ENCODE results near the gene MED29.

MED29 gene

DNA sequence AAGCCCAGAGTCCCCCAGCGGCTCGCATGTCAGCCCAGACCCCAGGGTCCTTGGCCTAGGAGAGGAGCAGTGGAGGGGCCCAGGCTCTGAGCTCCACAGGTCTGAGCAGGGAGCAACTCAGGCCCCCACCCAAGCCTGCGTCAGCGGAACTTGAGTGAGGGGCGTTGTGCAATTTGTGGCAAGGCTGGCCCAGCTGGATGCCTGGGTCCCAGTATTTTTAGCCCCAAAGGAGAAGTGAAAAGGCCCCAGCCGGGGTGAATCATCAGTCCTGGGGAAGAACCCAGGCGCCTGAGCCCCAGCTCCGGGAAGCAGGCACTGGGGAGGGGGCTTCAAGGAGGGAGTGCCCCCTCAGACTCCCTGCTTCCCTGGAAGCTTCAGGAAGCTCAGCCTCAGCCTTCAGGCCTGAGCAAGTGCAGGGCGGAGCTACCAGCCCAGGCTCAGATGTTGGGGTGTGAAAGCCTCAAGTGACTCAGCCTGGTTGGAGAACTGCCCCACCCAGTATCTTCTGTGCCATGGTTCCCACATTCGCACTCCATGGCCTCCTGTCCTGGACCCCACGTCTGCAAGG lies 7.2 kb downstream of the MED29 start:
- DNase-seq (ENCODE audit: low read depth), result peak; percentile 43

DNA sequence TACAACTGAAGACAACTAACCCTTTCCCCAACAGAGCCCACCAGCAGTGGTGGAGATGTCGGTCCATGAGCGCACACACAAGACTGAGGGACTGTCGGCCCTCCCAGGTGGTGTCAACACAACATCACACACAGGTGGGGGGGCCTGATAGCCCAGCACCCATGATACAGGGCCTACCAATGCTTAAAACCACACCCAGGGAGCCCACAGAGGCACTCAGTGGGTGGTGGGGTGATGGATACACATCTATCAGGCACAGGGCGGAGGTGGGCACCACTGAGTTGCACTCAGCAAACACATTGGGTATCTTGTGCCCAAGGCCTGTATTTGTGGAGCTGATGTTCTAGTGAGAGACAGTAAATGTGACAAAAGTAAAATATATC lies 8.5 kb downstream of the MED29 start:
- DNase-seq (ENCODE audit: low read depth), result no peak

DNA sequence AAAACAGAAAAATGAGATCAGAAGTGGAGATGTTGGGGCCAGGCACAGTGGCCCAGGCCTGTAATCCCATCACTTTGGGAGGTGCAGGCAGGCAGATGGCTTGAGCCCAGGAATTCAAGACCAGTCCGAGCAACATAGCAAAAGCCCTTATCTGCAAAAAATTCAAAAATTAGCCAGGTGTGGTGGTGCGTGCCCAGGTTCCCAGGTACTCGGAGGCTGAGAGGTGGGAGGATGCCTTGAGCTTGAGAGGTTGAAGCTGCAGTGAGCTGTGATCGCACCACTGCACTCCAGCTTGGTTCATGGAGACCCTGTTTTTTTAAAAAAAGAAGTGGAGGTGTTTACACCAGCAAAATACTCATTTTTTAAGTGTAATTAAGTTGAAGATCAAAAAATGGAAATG lies 8.9 kb downstream of the MED29 start:
- no peak for DNase-seq (ENCODE audit: low read depth)

DNA sequence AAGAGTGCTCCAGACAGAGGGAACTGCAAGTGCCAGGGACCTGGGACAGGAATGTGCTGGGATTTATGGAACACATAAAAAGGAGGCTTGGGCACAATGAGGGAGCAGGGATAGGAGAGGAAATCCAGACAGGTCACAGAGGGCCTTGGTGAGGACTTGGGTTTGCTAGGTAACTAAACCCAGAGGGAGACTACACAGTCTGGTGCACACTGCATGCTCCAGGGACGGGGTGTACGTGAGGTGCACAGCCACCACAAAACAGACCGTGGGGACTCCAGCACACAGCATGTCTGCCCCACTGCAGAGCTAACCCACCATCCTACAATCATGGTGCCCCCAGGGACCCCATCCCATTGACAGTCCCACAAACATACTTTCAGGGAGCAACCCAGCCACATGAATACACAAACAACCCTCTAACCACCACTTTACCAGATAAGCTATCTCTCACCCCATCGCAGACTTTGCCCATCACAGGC lies 9.9 kb downstream of the MED29 start:
- no peak for DNase-seq (ENCODE audit: low read depth)

DNA sequence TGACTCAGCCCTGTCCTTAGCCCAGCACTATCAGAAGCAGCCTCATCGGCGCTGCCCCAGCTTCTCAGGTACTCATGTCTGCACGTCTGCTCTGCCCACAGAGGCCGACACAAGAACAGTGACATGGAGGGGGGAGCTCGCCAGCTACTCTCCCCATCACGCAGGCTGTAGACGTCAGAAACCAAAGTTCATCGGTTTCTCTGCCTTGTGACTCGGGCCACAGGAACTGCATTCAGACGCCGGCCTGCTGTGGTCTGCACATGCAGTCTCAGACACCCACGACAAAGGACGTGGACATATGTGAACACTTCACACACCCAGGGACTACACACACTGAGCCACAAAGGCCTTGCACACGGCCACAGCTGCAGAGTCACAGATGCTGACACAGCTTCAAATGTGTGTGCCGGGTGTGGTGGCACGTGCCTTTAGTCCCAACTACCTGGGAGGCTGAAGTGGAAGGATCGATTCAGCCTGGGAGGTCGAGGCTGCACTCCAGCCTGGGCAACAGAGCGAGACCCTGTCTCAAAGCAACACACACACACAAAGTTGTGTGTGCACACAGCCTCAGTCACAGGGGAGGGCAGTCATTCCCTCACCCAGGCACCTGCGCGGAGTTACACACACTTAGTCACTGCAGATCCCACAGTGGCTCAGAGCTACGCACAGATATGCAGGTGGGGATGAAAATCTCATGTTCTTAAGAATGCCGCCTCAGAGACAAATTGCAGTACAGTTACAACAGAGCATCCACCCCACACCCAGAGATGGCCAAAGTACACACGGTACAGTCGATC lies 10.6 kb downstream of the MED29 start:
- DNase-seq (ENCODE audit: low read depth), result peak; percentile 71

DNA sequence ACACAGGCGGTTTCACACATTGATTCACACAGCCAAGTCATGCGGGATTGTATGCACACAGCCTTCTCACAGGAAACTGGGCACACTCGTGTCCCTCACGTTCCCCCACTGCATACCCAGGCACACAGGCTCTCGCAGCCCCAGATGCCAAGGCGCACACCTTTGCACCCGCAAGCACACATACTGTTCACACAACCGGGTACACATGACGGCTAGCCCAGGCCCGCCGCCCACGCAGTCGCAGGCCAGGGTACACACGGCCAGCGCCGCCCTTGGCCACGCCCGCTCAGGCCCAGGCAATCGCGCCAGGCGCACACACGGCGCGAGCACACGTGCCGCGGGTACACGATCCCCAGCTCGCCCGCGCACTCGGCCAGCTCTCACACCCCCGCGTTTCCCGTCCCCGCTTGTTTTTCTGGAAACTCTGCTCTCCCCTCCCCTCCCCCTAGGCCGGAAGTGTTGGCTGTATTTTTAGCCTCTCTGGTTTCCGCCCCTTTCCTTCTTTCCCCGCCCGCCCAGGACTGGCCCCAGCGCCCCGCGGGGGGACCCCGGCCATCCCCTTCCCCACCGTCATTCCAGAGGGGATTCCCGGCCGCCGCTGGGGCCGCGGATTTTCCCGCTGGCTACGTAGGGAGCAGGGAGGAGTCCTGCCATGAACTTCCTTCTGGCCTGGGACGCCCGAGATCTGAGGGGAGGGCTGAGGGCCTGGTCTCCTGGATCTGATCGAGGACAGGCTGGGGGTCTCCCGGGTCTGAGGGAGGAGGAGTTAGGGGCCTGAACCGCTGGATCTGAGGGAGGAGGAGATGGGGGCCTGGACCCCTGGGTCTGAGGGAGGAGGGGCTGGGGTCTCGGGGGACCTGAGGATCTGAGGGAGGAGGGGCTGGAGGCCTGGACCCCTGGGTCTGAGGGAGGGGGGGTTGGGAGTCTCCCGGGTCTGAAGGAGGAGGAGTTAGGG lies 11.4 kb downstream of the MED29 start:
- DNase-seq (ENCODE audit: low read depth), result peak; percentile 76

DNA sequence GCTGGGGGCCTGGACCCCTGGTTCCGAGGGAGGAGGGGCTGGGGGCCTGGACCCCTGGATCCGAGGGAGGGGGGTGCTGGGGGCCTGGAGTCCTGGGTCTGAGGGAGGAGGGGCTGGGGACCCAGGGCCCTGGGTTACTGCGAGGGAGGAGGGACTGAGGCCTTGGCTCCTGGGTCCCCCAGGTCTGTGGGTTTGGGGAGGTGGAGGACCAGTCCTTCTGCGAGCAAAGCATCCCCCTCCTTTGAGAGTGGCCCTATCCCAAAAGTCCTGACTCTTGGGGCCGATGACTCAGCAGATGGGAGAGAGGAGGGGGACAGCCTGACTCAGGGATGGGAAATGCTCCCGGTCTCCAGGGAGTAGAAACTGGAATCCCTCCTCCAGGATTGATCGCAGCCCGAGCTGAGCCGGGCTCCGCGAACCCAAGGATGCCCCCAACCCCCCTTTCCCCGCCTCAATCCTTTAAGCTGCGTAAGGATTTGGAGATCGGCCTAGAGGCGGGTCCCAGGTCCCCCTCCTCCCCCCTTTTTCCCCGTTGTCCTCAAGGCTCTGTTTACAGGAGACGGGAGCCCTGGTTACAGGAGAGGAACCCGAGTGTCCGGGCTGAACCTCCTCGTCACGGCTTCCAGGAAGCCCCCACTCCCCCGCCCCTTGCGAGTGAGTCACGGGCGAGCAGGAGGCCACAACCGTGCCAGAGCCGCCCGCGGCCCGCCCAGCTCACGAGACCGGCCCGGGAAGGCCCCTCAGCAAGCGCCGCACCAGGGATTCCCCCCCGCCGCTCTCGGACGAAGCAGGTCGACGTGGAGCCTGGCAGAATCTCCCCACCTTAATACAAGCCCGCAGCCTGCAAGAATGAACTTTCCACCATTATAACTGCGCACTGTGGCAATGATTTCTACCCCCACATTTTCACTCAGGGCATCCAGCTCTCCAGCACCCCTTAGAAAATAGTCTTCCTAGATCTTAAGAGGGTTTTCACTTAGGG lies 12.4 kb downstream of the MED29 start:
- DNase-seq (ENCODE audit: low read depth), result peak; percentile 97

DNA sequence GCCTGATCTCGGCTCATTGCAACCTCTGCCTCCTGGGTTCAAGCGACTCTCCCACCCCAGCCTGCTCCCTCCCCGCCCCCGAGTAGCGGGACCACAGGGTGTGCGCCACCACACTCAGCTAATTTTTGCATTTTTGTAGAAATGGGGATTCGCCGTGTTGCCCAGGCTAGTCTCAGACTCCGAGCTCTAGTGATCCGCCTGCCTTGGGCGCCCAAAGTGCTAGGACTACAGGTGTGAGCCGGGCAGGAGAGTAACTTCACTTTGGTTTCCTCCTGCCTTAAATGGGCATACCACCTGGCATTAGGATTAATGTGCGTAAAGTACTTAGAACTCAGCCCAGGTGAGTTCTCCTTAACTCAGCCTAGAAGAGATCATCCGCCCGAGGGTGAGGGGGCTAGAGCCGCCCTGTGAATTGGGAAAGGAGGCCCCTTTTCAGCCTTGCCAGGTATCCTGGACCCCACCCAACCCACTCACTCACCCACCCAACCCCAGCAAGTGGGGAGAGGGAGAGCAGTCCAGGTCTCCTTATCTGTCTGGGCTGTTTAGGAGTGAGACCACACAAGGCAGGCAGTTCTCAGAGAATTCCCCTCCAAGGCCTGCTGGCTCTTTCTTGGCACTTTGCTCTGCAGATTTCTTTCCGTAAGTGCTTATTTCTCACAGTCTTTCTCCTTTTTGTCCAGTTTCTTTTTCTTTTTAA lies 14.2 kb downstream of the MED29 start:
- no peak for DNase-seq (ENCODE audit: low read depth)

DNA sequence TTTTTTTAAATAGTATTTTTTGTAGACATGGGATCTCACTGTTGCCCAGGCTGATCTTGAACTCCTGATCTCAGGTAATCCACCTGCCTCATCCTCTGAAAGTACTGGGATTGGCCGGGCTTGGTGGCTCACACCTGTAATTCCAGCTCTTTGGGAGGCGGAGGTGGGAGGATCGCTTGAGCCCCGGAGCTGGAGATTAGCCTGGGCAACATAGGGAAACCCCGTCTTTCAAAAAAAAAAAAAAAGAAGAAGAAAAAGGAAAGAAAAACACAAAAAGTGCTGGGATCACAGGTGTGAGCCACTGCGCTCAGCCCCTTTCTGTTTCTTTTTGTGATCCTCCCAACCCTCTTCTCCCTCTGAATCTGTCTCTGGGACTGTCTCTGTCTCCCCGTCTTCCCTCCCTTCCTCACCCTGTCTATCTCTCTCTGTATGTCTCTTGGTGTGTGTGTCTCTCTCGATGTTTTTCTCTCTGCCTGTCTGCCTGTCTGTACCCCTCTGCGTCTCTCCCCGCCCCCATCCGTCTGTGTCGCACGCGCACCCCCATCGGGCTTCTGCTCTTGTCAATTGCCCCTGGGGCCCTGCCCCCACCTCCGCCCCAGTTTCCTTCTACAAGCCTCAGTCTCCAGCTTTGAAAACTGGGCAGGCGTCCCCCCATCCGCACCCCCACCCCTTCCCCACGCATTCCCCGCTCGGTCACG lies 14.9 kb downstream of the MED29 start:
- DNase-seq (ENCODE audit: low read depth), result peak; percentile 80

DNA sequence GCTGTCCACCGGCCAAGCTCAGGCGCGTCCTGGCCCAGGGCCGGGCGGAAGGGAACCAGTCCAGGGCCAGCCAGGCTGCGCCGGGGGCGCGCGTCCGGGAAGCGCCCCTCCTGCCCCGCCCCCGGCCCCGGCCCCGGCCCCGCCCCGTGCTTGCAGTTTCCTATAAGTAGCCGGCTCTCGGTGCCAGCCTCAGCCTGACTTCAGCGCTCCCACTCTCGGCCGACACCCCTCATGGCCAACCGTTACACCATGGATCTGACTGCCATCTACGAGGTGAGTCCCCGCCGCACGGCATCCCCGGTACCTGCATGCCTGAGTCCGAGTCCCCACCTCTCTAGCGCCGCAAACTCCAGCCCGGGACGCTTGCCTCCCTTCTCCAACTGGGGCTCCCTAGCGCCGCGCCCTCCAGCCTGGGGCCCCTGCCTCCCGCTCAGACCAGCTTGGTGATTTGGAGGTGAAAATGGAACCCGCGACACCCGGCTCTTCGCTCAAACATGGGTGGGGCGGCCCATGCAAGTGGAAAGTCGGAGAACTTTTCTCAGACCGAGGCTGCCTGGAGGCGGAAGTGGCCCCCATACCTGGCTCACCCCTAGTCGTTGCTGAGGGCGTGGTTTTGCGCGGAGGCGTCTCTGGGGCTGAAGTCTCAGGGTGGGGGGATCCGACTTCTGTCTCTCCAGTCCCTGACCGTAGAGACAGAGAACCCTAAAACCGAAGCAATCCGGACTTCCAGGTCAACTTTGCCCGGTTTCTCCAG lies 15.7 kb downstream of the MED29 start, which contains the start of gene ZFP36:
Gene ZFP36 (plus strand): TSS at position 192 of the 754 bp plus-strand sequence. CDS start 58 bp downstream, at position 250.
- DNase-seq (ENCODE audit: low read depth), result peak; percentile 83

DNA sequence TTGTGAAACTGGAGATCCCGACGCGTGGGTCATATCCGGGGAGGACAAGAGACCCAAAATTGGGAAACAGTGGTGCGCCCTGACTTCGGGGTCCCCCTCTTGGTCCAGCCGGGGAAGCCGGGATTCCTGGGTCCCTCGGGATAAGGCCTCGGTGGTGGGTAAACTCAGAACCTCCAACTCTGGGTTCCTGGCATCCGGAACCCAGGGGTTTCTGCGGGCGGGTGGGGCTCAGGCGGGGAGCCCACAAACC lies 16.2 kb downstream of the MED29 start:
- no peak for DNase-seq (ENCODE audit: low read depth)

DNA sequence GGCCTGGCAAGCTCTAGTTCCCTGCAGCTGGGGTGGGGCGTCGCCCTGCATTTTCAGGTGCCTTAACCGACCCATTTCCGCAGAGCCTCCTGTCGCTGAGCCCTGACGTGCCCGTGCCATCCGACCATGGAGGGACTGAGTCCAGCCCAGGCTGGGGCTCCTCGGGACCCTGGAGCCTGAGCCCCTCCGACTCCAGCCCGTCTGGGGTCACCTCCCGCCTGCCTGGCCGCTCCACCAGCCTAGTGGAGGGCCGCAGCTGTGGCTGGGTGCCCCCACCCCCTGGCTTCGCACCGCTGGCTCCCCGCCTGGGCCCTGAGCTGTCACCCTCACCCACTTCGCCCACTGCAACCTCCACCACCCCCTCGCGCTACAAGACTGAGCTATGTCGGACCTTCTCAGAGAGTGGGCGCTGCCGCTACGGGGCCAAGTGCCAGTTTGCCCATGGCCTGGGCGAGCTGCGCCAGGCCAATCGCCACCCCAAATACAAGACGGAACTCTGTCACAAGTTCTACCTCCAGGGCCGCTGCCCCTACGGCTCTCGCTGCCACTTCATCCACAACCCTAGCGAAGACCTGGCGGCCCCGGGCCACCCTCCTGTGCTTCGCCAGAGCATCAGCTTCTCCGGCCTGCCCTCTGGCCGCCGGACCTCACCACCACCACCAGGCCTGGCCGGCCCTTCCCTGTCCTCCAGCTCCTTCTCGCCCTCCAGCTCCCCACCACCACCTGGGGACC lies 16.6 kb downstream of the MED29 start:
- peak; percentile 28 for DNase-seq (ENCODE audit: low read depth)

DNA sequence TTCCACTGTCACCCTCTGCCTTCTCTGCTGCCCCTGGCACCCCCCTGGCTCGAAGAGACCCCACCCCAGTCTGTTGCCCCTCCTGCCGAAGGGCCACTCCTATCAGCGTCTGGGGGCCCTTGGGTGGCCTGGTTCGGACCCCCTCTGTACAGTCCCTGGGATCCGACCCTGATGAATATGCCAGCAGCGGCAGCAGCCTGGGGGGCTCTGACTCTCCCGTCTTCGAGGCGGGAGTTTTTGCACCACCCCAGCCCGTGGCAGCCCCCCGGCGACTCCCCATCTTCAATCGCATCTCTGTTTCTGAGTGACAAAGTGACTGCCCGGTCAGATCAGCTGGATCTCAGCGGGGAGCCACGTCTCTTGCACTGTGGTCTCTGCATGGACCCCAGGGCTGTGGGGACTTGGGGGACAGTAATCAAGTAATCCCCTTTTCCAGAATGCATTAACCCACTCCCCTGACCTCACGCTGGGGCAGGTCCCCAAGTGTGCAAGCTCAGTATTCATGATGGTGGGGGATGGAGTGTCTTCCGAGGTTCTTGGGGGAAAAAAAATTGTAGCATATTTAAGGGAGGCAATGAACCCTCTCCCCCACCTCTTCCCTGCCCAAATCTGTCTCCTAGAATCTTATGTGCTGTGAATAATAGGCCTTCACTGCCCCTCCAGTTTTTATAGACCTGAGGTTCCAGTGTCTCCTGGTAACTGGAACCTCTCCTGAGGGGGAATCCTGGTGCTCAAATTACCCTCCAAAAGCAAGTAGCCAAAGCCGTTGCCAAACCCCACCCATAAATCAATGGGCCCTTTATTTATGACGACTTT lies 17.4 kb downstream of the MED29 start:
- no peak for DNase-seq (ENCODE audit: low read depth)

DNA sequence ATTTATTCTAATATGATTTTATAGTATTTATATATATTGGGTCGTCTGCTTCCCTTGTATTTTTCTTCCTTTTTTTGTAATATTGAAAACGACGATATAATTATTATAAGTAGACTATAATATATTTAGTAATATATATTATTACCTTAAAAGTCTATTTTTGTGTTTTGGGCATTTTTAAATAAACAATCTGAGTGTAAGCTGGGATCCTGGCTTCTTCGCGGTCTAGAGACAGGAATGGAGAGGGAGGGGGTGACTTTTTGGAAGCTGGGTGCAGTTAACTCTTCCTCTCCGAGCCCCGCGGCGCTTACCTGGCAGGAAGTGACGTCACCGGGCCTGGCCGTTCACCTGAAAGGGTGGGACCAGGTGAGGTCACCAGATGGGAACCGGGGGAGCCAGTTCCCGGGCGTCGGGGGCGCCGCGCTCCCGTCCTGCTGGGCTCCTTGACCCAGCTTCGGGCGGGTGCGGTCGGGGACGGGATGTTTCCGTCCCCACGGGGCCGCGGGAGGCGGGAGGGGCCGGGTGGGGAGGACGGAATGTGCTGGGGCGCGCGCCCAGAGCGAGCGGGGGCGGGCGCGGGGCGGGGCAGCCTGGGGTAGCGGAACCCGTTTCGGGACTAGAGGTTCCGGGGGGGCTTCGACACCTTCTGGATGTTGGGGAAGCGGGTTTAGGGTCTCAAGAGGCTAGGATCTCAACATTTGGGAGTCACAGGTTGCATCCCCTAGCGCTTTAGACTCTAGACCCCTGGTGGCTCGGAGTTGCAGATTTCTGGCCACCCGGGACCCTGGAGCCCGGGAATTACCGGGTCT lies 18.2 kb downstream of the MED29 start:
- DNase-seq (ENCODE audit: low read depth), result peak; percentile 72

DNA sequence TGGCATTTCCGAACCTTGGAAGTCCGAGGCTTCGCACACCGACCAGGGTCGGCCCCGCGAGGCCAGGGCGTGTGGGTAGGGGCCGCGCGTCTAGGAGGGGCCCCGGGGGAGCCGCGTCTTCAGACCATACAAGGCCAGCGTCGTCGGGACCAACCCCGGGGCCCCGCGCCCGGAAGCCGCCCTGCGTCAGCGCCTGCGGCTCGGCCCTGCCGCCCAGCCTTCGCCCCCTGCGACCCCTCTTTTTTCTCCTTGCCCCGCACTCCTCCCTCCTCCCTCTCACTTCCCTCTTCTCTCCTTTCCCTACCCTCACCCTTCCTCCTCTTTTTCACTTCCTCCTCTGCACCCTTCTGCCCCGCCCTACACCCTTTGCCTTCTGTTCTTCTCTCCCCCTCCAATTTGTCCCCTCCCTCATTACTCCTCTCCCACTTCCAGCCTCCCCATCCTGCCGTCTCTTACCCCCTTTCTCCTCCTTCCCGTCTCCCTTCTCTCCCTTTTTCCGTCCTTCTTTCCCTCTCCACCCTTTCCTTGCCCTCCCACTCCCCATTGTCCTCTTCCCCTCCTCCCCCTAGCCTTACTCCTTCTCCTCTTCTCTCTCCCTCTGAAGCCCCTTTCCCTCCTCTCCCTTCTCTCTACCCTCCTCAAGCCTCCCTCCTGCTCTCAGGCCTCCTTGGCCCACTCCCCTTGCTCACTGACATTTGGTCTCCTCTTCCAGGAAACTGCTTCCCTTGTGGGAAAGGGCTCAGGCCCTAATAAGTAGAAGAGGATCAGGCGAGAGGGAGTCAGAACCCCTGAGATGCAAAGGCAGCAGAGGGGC lies 19.0 kb downstream of the MED29 start:
- peak; percentile 56 for DNase-seq (ENCODE audit: low read depth)

DNA sequence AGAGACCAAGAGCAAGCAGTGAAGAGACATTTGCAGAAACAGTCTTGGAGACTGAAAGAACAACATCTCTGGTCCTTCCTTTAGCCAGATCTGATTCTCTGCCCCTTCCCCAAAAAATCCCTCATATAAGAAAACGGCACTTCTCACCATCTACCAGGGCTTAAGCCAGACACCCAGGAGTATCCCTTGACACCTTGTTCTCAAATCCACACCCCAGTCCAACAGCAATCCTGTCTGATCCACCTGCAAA lies 19.6 kb downstream of the MED29 start:
- DNase-seq (ENCODE audit: low read depth), result no peak
